GM18526 (cell line): ENCODE results near the gene DNAJB12.

Experiments used
- POLR2A ChIP-seq: IDR thresholded peaks from 3 replicates; pipeline ENCODE4 v1.6.1; 2011; ENCODE audit not compliant: insufficient read length; ENCODE audit errors: extremely low read depth

DNAJB12 gene

GRCh38 chr10:72354356-72355213 is at the start of gene DNAJB12:
Gene DNAJB12, minus strand, starts transcription at chr10:72354919. Its CDS starts 22 bp downstream, at chr10:72354897.
- TF ChIP-seq POLR2A: peak; percentile 89

GRCh38 chr10:72392571-72392970 is 37.9 kb upstream of the DNAJB12 start:
- no peak for TF ChIP-seq POLR2A

- TF ChIP-seq POLR2A: no peak
These were observed 36.0 kb upstream of the DNAJB12 start for GRCh38 chr10:72390764-72391163.

- no peak for TF ChIP-seq POLR2A
These were observed 35.0 kb upstream of the DNAJB12 start for GRCh38 chr10:72389716-72390115.

GRCh38 chr10:72389014-72389413 is 34.3 kb upstream of the DNAJB12 start:
- no peak for TF ChIP-seq POLR2A

- TF ChIP-seq POLR2A: no peak
These were observed 33.3 kb upstream of the DNAJB12 start for GRCh38 chr10:72388062-72388461.

GRCh38 chr10:72386916-72387586 is 32.3 kb upstream of the DNAJB12 start:
- no peak for TF ChIP-seq POLR2A

- TF ChIP-seq POLR2A: no peak
These were observed 31.0 kb upstream of the DNAJB12 start for GRCh38 chr10:72385724-72386123.

- no peak for TF ChIP-seq POLR2A
These were observed 25.1 kb upstream of the DNAJB12 start for GRCh38 chr10:72379776-72380175.

GRCh38 chr10:72379062-72379461 is 24.3 kb upstream of the DNAJB12 start:
- no peak for TF ChIP-seq POLR2A

GRCh38 chr10:72375585-72375984 is 20.9 kb upstream of the DNAJB12 start:
- no peak for TF ChIP-seq POLR2A

- no peak for TF ChIP-seq POLR2A
These were observed 20.5 kb upstream of the DNAJB12 start for GRCh38 chr10:72375173-72375572.

GRCh38 chr10:72370201-72370722 is 15.5 kb upstream of the DNAJB12 start:
- no peak for TF ChIP-seq POLR2A

GRCh38 chr10:72367301-72367960 is 12.7 kb upstream of the DNAJB12 start:
- no peak for TF ChIP-seq POLR2A

- no peak for TF ChIP-seq POLR2A
These were observed 10.6 kb upstream of the DNAJB12 start for GRCh38 chr10:72365106-72365895.
